ENCODE results near the gene EGR1. TPM values are rescaled to one million over a fixed set of nuclear protein-coding genes. Genes with fewer than 3 reads are reported as not detected.

EGR1 gene
- total RNA-seq, 1 experiment from 2014 or later = 173 TPM

DNA sequence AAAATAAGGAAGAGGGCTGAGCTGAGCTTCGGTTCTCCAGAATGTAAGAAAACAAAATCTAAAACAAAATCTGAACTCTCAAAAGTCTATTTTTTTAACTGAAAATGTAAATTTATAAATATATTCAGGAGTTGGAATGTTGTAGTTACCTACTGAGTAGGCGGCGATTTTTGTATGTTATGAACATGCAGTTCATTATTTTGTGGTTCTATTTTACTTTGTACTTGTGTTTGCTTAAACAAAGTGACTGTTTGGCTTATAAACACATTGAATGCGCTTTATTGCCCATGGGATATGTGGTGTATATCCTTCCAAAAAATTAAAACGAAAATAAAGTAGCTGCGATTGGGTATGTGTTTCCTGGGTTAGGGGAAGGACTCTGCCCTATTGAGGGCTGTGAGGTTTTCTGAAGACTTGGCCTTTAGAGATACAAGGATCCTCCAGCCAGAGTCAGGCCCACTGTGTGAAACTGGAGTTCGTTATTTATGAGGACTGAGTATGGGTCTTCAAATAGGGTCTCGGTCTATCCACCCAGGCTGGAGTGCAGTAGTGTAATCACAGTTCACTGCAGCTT, 3.8 kb downstream of the EGR1 start:
- H3K4me1 ChIP-seq (ENCODE audit: control insufficient read depth in 1 of 2, insufficient read depth in 2 of 2, low read length in 2 of 2) = peaks cover 0 to 22% of the 10 kb centered on the region in 2 experiments; a peak in 3 of 4 replicates
- BruUV-seq (replicated peaks) = no TSS peak
- CTCF ChIA-PET = interaction anchor here (0.9 kb wide), 1 partner anchor 35 kb away, joined by 3 read pairs; no protein-coding TSS in a partner anchor

DNA sequence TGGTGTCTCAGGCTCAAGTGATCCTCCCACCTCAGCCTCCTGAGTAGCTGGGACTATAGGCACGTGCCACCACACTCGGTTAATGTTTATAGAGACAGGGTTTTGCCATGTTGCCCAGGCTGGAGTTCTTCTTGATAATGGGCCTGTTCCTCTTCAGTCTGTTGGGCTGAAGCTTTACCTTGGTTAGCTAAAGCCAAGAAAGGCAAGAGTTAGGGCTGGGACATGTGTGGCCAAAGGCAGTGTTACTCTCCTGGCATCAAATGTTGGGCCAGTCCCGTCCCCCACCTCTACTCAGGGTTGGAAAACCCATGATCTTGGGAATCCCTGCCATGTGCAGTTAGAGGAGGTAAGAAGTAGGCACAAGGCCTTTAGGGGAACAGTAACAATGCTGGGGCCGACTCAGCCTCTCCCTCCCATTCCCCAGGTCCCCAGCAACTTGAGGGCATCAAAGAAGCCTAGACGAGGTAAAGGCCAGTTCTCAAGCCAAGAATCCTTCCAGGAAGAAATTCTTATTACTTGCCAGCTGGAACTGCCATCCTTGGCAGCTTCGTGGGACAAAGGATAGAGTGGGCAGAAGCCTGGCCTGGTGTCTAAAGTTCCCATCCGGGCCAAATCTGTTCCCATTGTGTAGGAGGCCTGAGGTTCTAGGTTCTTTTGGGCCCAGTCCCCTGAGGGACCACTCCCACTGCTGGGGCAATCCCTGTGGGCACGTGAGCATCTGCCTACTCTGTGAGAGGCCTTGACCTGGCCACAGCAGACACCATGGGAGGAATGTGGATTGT, 4.5 kb downstream of the EGR1 start:
- no peaks in the 10 kb centered on the region for H3K9me2 ChIP-seq (ENCODE audit: insufficient read depth)
- peak; percentile 88 for DNase-seq (ENCODE audit: low read depth, low spot score)
- intact Hi-C loops (cut with micrococcal nuclease) = no loop called here
- RAD21 ChIA-PET (ENCODE audit: low non-redundant PET in 1 of 2, low total read pairs in 2 of 2, uncharacterized antibody in 2 of 2, unreplicated experiment in 2 of 2) = no interaction called here
- POLR2A ChIA-PET = interaction anchor here (1.3 to 2.0 kb wide), 2 partner anchors 17 to 35 kb away, joined by 7 read pairs; no protein-coding TSS in a partner anchor
- no peaks in the 10 kb centered on the region; the same call in 1 of the 2 replicates for H4K20me1 ChIP-seq (ENCODE audit: insufficient read depth)
- no peak for ATAC-seq
- H3K27ac ChIP-seq (ENCODE audit: low read depth, low read length) = 0 out of 2 replicates have a peak overlapping the region, but pooled peaks have one; percentile 2
- H3K4me1 ChIP-seq (ENCODE audit: control insufficient read depth in 1 of 2, insufficient read depth in 2 of 2, low read length in 2 of 2) = peaks cover 0 to 16% of the 10 kb centered on the region in 2 experiments; a peak in 3 of 4 replicates
- no TSS peak for BruUV-seq (replicated peaks)
- no peak overlapping the region for H3K4me2 ChIP-seq (ENCODE audit: low read length)
- peaks cover 4 to 22% of the 10 kb centered on the region in 2 experiments for H3K36me3 ChIP-seq (ENCODE audit: control insufficient read depth in 1 of 2, insufficient read depth in 2 of 2, low read length in 2 of 2)
- H3K27me3 ChIP-seq (ENCODE audit: insufficient read depth, low read length) = no peaks in the 10 kb centered on the region
- H3K79me2 ChIP-seq (ENCODE audit: insufficient read depth, low read length) = peaks cover 31% of the 10 kb centered on the region
- TF ChIP-seq ZNF274 (IDR thresholded peaks at IDR 0.05; ENCODE audit: low read depth, low read length) (no peak), YY1 (IDR thresholded peaks at IDR 0.05; ENCODE audit: extremely low read depth, insufficient replicate concordance, low read depth, low read length) (no peak), EZH2 (IDR thresholded peaks at IDR 0.05) (no peak), JUND (IDR thresholded peaks at IDR 0.05) (no peak), CEBPB (IDR thresholded peaks at IDR 0.05; ENCODE audit: low read depth) (no peak), RAD21 (IDR thresholded peaks at IDR 0.05; ENCODE audit: low read depth) (no peak), EZH2phosphoT487 (IDR thresholded peaks at IDR 0.05; ENCODE audit: borderline replicate concordance) (no peak), ZFX (IDR thresholded peaks at IDR 0.05) (no peak), CBX3 (IDR thresholded peaks at IDR 0.05; ENCODE audit: low read depth) (no peak), POLR2A (IDR thresholded peaks at IDR 0.05; ENCODE audit: borderline replicate concordance, extremely low read depth, insufficient read depth, insufficient read length) (peak; percentile 93), POLR2AphosphoS5 (IDR thresholded peaks at IDR 0.05; ENCODE audit: low read depth, low read length) (peak; percentile 81), SP1 (IDR thresholded peaks at IDR 0.05; ENCODE audit: low read depth) (no peak)
- TF ChIP-seq, protein P1, sequence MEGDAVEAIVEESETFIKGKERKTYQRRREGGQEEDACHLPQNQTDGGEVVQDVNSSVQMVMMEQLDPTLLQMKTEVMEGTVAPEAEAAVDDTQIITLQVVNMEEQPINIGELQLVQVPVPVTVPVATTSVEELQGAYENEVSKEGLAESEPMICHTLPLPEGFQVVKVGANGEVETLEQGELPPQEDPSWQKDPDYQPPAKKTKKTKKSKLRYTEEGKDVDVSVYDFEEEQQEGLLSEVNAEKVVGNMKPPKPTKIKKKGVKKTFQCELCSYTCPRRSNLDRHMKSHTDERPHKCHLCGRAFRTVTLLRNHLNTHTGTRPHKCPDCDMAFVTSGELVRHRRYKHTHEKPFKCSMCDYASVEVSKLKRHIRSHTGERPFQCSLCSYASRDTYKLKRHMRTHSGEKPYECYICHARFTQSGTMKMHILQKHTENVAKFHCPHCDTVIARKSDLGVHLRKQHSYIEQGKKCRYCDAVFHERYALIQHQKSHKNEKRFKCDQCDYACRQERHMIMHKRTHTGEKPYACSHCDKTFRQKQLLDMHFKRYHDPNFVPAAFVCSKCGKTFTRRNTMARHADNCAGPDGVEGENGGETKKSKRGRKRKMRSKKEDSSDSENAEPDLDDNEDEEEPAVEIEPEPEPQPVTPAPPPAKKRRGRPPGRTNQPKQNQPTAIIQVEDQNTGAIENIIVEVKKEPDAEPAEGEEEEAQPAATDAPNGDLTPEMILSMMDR (IDR thresholded peaks at IDR 0.05 in 2 of 3, conservative IDR thresholded peaks at IDR 0.05 in 1 of 3; ENCODE audit: borderline replicate concordance in 1 of 3, insufficient read depth in 1 of 3, low read depth in 2 of 3, low read length in 2 of 3) = no peak
- TF ChIP-seq, protein P2, sequence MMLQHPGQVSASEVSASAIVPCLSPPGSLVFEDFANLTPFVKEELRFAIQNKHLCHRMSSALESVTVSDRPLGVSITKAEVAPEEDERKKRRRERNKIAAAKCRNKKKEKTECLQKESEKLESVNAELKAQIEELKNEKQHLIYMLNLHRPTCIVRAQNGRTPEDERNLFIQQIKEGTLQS (IDR thresholded peaks at IDR 0.05) = no peak
- TF ChIP-seq, protein P3, sequence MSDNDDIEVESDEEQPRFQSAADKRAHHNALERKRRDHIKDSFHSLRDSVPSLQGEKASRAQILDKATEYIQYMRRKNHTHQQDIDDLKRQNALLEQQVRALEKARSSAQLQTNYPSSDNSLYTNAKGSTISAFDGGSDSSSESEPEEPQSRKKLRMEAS (IDR thresholded peaks at IDR 0.05) = no peak
- H3K4me3 ChIP-seq (replicated peaks in 1 of 2; ENCODE audit: low read depth in 1 of 2, low read length in 2 of 2) = no peak overlapping the region
- H3K9me3 ChIP-seq (ENCODE audit: control insufficient read depth in 1 of 2, insufficient read depth in 1 of 2, low read depth in 1 of 2, low read length in 2 of 2) = no peaks in the 10 kb centered on the region
- no peak overlapping the region for H2AFZ ChIP-seq (ENCODE audit: low read depth, low read length, poor library complexity, severe bottlenecking)
- CTCF ChIA-PET = interaction anchor here (0.9 kb wide), 1 partner anchor 34 kb away, joined by 3 read pairs; no protein-coding TSS in a partner anchor
- no peak overlapping the region for H3K9ac ChIP-seq (ENCODE audit: low read length)

More for the DNA sequence above, 3.8 kb downstream of the EGR1 start:
- Histone ChIP-seq H2AFZ (ENCODE audit: low read depth, low read length, poor library complexity, severe bottlenecking) (no peak overlapping the region), H3K27me3 (ENCODE audit: insufficient read depth, low read length) (no peaks in the 10 kb centered on the region), H3K9me2 (ENCODE audit: insufficient read depth) (no peaks in the 10 kb centered on the region), H3K36me3 (ENCODE audit: control insufficient read depth in 1 of 2, insufficient read depth in 2 of 2, low read length in 2 of 2) (peaks cover 4 to 22% of the 10 kb centered on the region in 2 experiments), H3K9me3 (ENCODE audit: control insufficient read depth in 1 of 2, insufficient read depth in 1 of 2, low read depth in 1 of 2, low read length in 2 of 2) (no peaks in the 10 kb centered on the region), H3K79me2 (ENCODE audit: insufficient read depth, low read length) (peaks cover 31% of the 10 kb centered on the region), H3K4me2 (ENCODE audit: low read length) (no peak overlapping the region), H3K9ac (ENCODE audit: low read length) (no peak overlapping the region), H4K20me1 (ENCODE audit: insufficient read depth) (no peaks in the 10 kb centered on the region; the same call in 1 of the 2 replicates), H3K27ac (ENCODE audit: low read depth, low read length) (no peak overlapping the region), H3K4me3 (replicated peaks in 1 of 2; ENCODE audit: low read depth in 1 of 2, low read length in 2 of 2) (no peak overlapping the region)
- intact Hi-C loops (cut with micrococcal nuclease) = no loop called here
- TF ChIP-seq RAD21 (IDR thresholded peaks at IDR 0.05; ENCODE audit: low read depth) (no peak), POLR2AphosphoS5 (IDR thresholded peaks at IDR 0.05; ENCODE audit: low read depth, low read length) (0 out of 2 replicates have a peak, but pooled peaks have one; percentile 25)
- ChIA-PET POLR2A (interaction anchor here (1.3 to 2.0 kb wide), 2 partner anchors 18 to 35 kb away, joined by 7 read pairs; no protein-coding TSS in a partner anchor), RAD21 (ENCODE audit: low non-redundant PET in 1 of 2, low total read pairs in 2 of 2, uncharacterized antibody in 2 of 2, unreplicated experiment in 2 of 2) (no interaction called here)
- peak; percentile 78 for DNase-seq (ENCODE audit: low read depth, low spot score)
- no peak for ATAC-seq
